ENCODE measurements around the gene RAB21.

GRCh38 chr12:71846322-71846940 lies 91.8 kb downstream of the RAB21 start:
- TF ChIP-seq MAX (CRISPR knock-in tag; IDR thresholded peaks at IDR 0.05) (no peak), CTCF (IDR thresholded peaks at IDR 0.05) (peak; percentile 19; the same call in 1 of the 2 replicates)
